Heart left ventricle (tissue), 13 donors: ENCODE data around the gene CASZ1.

Source experiments
- POLR2A ChIP-seq, 2 donors: fragments of 450-650 bp; IDR thresholded peaks; one replicate each; pipeline ENCODE4 v1.6.1; 2017; ENCODE audit warnings: antibody characterized with exemption in 2 of 2, mild to moderate bottlenecking in 2 of 2, moderate library complexity in 2 of 2
- TF ChIP-seq, protein P1 (sequence below), 12 donors: fragments of 200-600 bp; sonication (generic) in 4 of 12; IDR thresholded peaks; one replicate each; pipeline versions ENCODE4 v1.5.0 to v1.8.0; 2018 to 2022; ENCODE audit warnings: antibody characterized with exemption in 12 of 12, mild to moderate bottlenecking in 5 of 12
- donor health status: ischemic (EF 13 %, LVEDD 7.1; RV severe dilation, severe dysfunction).
- donor health status: DM: no; HTN: yes; CAD: no.
- donor health status: DM: no; HTN: no; CAD: no.
- donor health status: ischemic (EF 25% LVEDD 6.9; RV normal size, moderate dysfunction).
- donor health status: ischemic (EF 25% LVEDD 5.7; RV mildly dilated, moderate dysfunction).
- donor health status: ischemic (EF 35%, LVEDD 5.7; RV mildly dilated, moderate dysfunction).
- donor health status: nonischemic (EF 11% LVEDD 7.7; RV severe dilation, severe dysfunction).
- donor health status: DM: yes; HTN: yes; CAD: no.
- donor health status: PGD.
- donor health status: ischemic (EF 29% LVEDD 5.4; RV normal size, mild dysfunction).
- donor health status: nonischemic (EF 23%, LVEDD 6.1; RV moderate dilation, normal function).

DNA sequence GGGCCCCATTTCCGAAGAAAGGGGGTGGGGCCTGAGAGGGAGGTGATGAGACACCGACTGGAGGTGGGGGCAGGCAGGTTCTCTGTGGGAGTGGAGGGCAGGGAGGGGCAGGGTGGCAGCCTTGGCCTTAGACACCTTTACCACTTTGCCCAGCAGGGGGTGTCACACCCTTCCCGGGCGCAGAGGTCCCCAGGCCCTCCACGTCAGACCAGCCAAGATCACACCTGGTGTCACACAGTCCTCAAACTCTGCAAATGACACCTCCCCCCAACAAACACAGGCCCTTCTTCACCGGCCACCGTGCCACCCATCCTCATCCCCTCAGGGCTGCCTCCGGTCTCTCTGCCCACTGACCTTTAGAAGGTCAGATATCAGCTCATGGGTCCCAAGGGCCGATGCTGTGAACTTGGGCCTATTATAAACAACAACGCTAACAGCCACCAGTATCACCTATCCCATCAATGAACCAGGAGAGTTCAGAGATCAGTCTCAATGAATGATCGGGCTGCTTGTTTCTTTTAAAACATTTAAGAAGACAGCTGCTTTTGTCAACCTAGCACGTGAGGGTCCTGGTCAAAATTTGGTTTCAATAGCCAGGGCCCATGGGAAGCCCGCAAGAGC lies 103.9 kb downstream of the CASZ1 start:
- TF ChIP-seq, protein P1, sequence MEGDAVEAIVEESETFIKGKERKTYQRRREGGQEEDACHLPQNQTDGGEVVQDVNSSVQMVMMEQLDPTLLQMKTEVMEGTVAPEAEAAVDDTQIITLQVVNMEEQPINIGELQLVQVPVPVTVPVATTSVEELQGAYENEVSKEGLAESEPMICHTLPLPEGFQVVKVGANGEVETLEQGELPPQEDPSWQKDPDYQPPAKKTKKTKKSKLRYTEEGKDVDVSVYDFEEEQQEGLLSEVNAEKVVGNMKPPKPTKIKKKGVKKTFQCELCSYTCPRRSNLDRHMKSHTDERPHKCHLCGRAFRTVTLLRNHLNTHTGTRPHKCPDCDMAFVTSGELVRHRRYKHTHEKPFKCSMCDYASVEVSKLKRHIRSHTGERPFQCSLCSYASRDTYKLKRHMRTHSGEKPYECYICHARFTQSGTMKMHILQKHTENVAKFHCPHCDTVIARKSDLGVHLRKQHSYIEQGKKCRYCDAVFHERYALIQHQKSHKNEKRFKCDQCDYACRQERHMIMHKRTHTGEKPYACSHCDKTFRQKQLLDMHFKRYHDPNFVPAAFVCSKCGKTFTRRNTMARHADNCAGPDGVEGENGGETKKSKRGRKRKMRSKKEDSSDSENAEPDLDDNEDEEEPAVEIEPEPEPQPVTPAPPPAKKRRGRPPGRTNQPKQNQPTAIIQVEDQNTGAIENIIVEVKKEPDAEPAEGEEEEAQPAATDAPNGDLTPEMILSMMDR (IDR thresholded peaks at IDR 0.05), result peak in 10 of 12 donors; percentile 28 to 58 (median 42)
- no peak for TF ChIP-seq POLR2A (IDR thresholded peaks at IDR 0.05)
